Stimulated activated CD8-positive, alpha-beta memory T cell treated with anti-CD3 and anti-CD28 coated beads, Interleukin-12 subunit alpha, Interleukin-12 subunit beta, amount 100 ng/mL, for 1 hour (primary cell): ENCODE results near the gene FKBP6.
"Not testable (repeated sequence)": the region's sequence is repeated elsewhere in the genome, so short reads cannot be mapped to it uniquely, and the experiment has no call there.

ENCODE experiments used
- DNase-seq: peaks from one replicate; pipeline ENCODE4 v3.0.0-alpha.2; 2020; ENCODE audit warnings: low read depth

Gene FKBP6, protein sequence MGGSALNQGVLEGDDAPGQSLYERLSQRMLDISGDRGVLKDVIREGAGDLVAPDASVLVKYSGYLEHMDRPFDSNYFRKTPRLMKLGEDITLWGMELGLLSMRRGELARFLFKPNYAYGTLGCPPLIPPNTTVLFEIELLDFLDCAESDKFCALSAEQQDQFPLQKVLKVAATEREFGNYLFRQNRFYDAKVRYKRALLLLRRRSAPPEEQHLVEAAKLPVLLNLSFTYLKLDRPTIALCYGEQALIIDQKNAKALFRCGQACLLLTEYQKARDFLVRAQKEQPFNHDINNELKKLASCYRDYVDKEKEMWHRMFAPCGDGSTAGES

DNA sequence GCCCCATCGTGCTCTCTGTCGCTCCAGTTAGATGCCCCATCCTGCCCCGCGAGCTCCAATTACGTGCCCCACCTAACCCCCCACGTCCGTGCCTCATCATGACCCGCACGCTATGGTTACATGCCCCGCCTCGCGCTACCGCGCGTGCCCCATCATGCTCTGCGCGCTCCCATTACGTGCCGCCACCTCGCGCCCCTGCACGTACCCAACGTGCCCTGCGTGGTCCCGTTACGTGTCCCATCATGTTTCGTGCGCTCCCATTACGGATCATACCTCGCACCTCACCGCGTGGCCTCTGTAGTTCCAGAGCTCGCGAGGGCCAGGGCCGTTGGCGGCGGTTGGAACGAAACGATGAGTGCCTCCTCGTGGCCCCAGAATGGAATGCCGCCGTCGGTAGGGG, at the start of gene FKBP6, which contains the start of gene TRIM50:
TSS of gene FKBP6 (plus strand) at position 240 of the 400 bp plus-strand sequence. CDS start 268 bp downstream, outside the sequence.
TSS of gene TRIM50 (minus strand) at position 161 of the 400 bp plus-strand sequence. CDS start 3,295 bp downstream, outside the sequence.
- not testable (repeated sequence) for DNase-seq

DNA sequence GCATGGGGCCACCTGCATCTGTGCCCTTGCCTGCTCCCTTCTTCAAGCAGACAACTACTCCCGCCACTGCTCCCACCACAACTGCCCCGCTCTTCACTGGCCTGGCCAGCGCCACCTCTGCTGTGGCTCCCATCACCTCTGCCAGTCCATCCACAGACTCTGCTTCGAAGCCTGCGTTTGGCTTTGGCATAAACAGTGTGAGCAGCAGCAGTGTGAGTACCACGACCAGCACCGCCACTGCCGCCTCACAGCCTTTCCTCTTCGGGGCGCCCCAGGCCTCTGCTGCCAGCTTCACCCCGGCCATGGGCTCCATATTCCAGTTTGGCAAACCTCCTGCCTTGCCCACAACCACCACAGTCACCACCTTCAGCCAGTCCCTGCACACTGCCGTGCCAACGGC, 30.7 kb upstream of the FKBP6 start:
- not testable (repeated sequence) for DNase-seq

DNA sequence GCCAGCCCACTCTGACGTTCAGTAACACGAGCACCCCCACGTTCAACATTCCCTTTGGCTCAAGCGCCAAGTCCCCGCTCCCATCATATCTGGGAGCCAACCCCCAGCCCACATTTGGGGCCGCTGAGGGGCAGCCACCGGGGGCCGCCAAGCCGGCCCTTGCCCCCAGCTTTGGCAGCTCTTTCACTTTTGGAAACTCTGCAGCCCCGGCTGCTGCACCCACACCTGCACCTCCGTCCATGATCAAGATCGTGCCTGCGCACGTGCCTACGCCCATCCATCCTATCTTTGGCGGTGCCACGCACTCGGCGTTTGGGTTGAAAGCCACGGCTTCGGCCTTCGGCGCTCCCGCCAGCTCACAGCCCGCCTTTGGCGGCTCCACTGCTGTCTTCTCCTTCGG, 30.3 kb upstream of the FKBP6 start:
- DNase-seq: not testable (repeated sequence)

DNA sequence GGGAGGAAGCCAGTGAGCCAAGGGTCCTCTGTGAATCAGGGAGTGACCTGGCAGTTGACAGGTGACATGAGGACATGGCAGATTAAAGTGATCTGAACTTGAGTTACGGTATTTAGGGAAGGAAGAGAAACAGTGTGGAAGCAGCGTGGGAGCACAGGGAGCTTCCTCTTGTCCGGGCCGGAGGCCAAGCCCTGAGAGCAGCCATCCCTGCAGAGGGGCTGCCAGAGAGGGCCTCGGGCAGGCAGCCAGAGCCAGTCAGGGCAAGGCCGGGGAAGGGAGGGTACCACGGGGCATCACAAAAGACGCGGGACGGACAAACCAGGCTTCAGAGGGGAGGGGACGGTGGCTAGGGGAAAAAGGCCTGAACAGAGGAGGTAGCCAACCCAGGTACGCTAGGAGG, 28.1 kb upstream of the FKBP6 start:
- DNase-seq: not testable (repeated sequence)

DNA sequence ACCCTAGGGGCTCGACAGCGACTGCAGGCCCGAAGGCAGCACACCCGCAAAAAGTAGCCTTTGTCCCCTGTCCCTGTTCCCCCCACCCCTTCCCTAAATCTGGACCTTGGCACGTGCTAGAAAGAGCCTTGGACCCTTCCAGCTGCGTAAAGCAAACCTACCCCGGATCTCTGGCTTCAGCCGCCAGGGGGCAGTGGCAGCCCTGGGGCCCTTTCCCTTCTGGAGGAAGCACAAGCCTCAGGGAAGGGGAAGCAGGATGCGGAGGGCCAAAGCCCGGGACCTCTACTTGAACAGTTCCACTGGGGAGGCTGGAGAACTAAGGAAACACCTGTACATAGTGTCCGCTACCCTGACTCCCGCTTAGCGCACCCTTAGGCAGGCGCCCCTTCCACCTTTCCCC, 26.9 kb upstream of the FKBP6 start:
- DNase-seq: not testable (repeated sequence)

DNA sequence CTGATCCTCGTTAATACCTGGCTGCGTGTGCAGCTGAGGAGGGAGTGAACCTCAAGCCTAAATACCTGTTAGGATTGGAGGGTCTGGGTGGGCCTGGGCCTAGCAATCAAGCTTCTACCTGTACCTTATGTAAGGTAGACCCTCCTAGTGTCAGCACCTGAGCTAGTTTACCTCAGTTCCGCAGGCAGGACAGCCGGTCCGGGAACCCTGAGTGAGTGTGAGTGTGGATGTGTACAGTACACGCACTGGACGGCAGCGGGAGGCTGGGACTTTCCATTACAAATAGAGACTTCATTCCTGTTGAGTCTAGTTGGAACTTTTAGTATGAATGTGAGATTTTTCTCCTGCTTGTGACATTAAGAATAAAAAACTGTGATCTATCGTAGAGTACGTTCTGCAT, 25.1 kb upstream of the FKBP6 start:
- not testable (repeated sequence) for DNase-seq

DNA sequence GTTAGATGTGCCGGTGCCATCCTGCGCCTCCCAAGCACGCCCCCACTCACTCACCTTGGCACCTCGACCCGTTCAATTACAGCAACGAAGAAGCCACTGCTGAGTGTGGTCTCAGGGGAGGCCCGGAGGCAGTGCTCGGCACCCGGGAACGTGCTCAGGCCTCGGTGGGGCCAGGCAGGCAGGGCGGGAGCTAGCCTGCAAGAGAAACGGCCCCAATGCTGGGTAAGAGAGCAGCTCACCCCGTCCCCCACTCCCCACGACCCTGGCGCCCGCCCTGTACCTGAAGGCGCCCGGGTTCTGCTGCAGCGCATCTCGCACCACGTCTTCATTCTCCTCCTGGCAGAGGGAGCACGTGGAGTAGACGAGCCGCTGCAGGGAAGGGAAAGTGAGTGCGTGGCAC, 24.4 kb upstream of the FKBP6 start:
- DNase-seq: no peak

DNA sequence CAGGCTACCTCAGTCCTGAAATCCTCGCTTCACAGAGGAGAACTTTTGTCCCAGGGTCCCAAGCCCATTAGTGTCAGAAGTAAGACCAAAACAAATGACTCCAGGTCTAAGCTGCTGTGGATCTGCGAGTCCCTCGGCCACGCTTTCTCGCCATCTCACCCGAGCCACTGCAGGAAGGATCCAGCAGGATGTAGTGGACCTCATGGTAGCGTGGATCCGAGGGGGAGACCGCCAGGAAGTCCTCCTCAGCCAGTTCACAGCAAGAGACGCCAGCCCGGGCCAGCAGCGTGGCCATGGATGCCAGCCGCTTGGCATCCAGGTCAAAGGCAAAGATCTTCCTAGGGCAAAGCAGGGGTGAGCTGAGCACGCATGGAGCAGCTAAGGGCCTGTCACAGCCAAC, 23.9 kb upstream of the FKBP6 start:
- no peak for DNase-seq

DNA sequence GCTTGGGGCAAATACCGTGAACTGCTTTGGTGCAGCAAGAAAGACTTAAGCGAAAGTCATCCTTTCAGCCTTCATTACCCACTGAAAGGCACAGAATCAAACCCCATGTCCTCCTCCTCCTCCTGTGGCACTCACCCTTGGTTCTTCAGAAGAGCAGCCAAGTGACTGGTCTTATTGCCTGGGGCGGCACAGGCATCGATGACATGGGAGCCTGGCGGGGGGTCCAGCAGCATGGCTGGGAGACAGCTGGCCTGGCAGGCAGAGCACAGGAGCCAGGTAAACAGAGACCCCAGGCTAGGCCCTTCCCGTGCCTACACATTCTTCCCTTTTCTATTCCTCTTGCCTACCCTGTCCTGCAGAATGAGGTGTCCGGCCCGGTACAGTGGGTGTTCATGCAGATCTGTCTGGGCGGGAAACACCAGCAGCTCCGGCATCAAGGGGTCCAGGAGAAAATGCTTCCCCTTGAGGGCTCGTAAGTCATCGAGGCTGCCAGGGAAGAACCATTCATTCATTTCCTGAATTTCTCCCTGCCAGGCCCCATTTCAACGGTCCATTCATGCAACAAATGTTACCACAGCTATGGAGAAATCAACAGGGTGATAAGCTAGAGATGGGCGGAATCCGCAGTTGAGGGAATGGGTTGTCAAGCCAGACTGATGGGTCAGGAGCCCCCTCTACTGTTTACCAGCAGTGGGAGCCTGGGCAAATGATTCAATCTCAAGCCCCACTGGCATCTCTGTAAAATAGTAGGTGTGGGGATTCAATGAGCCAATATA, 23.2 kb upstream of the FKBP6 start:
- not testable (repeated sequence) for DNase-seq

DNA sequence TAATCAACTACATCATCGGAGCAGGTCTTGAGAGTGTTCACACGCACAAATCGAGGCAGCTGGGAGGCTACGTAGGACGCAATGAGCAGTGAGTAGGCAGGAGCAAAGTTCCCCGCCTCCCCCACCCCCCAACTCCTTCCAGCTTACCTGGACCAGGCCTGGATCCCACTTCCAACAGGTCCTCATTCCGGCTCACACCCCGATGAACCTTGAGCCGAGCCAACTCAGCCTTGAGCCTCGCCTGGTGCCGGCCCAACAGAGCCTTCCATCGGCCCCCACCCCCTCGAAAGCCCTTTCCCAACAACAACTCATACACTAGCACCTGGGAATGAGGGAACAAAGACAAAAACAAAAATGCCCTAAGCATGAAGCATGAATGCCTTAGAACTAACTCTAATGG, 20.5 kb upstream of the FKBP6 start:
- DNase-seq: no peak

DNA sequence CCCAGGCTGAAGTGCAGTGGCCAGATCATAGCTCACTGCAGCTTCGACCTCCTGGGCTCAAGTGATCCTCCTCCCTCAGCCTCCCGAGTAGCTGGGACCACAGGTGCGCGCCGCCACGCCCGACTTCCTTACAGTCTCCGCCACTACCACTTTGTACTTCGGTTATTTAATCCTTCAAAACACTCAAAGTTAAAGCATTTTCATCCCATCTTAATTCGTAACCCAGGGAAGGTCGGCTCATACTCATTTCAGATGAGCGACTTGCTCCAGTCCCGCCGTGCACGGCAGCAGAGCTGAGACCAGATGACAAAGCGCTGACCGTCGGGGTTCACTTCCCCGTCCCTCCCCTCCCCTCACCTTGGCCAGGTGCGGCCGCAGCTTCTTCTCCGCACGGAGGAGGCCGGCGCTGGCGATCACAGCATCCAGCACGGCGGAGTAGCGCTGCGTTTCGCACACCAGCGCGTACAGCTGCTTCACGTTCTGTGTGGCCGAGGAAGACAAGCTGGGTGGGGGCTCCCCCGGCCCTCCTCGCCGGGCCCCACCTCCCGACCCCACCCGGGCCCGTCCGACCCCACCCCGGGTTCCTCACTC, 19.8 kb upstream of the FKBP6 start:
- no peak for DNase-seq

DNA sequence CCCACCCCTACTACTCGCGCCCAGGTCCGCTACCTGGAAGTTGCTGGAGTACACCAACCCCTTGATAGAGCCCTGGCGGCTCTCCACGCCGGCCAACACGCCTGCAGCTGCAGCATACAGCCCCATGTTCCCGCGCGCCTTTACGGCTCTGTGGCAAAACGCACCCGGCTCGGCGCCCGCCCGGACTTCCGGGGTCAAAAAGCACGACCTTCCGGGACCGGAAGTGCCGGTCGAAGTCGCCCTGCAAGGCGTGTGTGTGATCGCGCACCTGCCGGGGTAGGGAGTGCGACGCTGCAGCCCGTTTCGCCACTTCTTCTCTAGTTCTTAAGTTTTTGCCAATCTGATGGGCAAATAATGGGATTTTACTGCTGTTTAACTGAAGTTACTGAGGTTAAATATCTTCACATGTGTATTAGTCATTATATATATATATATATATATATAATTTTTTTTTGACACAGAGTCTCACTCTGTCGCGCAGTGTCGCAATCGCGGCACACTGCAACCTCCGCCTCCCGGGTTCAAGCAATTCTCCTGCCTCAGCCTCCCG, 19.2 kb upstream of the FKBP6 start, which contains the start of gene NSUN5:
TSS of gene NSUN5 (minus strand) at position 162 of the 550 bp plus-strand sequence. CDS start at position 126, 36 bp downstream.
- peak; percentile 84 for DNase-seq

DNA sequence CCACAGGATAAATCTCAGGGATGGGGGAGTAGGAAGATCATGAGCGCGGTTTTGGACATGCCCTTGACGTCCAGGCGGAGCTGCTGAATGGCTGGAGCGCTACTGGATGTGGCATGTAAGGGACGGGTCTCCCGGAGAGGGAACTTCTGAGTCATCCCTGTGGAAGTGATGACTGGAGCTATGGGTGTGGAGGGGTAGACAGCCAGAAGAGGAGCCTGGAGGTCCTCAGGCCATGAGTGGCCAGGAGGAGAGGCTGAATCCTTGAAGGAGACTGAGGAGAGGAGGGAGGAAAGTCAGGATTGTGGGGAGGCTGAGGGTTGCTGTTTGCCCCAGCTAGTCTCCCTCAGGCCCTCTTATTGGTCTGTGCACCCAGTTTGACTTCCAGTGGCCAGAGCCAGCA, 16.5 kb upstream of the FKBP6 start:
- not testable (repeated sequence) for DNase-seq

DNA sequence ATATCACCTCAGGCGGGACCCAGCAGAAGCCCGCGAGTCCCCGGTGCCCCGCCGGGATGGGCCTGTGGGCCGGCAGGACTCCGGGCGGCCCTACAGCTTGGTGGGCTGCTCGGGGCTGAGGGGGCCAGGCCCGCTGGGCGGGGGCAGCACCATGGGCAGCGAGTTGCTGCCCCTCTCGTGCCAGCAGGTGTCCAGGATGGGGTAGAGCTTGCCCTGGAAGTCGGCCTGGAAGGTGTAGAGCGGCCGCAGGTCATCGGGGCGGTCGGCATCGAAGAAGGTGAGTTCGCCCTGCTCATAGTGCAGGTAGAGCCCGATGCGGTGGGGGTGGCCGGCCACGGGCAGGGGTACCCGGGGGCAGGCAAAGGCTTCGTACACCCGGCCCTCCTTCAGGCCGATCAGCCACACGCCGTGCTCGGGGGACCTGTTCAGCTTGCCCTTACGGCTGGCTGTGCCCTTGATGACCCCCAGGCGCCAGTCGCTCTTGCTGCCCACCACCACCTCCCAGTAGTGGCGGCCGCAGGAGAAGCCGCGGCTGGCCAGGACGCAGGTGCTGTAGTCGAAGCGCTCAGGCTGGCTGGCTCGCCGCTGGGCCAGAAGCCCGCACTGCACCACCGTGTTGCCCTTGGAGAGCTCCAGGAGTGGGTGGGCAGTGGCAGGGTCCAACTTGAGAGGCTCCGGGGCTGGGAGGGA, 15.0 kb upstream of the FKBP6 start:
- no peak for DNase-seq

DNA sequence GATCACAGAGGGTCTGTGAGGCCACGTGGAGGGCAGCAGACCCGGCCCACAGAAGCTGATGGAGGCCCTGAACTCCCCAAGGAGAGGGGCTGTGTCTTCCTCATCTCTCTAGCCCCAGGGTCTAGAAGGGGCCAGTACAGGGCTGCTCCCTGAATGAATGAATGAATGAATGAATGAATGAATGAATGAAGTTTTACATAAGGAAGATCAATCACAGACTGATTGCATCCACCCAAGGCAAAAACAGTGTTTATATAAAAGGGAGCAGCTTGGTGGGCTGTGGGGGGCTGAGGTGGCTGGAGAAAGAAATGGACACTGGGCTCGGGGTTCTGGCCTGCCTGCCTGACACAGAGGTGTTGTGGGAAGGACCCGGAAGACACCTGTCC, 14.4 kb upstream of the FKBP6 start:
- no peak for DNase-seq

DNA sequence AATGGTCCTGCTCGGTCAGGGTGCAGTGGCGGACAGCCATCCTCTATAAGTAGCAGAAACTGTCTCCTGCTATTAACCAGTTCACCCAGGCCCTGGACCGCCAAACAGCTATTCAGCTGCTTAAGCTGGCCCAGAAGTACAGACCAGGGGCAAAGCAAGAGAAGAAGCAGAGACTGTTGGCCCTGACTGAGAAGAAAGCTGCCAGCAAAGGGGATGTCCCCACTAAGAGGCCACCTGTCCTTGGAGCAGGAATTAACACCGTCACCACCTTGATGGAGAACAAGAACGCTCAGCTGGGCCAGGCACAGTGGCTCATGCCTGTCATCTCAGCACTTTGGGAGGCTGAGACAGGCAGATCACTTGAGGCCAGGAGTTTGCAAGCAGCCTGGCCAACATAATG, 13.7 kb upstream of the FKBP6 start:
- no peak for DNase-seq

DNA sequence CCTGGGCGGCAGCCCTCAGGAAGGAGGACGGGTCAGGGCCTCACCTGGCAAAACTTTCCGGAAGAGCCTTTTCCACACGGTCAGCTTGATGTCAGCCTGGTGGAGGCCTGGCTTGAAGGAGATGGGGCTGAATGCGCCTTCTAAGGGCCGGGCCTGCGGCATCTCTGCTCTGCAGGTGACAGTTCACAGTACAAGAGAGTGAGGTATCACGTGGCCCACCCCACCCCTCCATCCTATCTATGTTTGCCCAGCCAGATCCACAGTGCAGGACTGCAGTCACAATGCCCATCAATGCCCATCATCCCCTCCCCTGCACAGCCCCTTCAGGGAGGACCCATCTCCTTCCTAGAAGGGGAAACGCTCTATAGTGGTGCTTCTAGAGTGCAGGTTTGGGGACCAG, 11.4 kb upstream of the FKBP6 start:
- no peak for DNase-seq

DNA sequence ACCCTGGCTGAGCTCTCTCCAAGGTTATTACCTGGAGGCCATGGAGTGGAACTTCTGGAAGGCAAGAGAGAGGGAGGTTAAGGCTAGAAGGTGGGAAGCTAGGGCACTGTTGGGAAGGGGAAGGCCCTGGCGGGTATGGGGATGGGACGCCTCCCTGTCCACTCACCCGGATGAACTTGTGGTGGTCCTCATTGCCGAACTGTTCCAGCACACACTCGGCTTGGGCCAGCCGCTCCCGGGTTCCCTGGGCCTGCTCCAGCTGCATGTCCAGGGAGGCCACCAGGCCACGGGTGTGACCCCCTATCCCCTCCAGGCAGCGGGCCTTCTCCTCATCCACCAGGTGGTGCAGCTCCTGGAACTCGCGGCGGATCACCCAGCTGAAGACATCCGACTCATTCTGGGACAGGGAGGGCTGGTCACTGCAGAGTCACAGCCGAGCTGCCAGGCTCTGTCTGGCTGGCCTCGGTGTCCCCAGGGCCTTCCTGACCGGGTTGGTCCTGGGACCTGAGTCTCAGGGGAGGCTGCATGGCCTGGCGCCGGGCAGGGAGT, 9.2 kb upstream of the FKBP6 start:
- DNase-seq: not testable (repeated sequence)

DNA sequence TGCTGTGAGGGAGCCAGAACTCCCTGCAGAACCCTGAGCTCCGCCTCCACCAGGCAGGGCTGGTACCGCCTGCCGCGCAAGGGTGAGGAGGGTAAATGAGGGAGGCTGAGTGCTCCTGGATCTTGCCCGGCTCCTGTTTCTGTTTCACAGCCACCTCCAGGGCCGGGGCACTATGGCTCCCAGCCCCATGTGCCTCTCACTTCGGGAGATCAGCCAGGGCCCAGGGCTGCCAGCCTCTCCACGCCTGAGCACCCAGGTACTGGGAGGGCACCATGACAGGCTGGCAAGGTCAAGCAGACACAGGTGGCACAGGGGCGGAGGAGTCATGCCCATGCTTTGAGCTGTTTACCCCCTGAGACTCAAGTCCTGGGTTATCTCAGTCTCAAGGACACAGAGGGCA, 8.4 kb upstream of the FKBP6 start:
- not testable (repeated sequence) for DNase-seq

DNA sequence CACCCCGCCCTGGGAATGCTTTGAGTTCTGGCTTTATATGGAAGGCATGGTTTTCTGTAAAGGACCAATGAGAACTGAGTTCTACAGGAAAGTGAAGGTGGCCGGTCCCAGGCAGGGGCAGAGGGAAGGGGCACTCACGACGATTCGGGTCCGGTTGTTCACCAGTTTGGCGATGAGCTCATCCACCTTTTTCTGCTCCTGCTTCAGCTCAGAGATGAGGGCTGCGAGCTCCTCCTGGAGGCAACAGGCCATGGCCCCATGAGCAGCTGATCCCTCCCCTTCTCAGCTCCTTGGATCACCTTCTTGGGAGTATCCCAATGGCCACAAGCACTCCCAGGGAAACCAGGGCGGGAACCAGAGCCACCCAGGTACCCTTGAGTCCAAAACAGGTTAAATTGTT, 8.0 kb upstream of the FKBP6 start:
- not testable (repeated sequence) for DNase-seq

DNA sequence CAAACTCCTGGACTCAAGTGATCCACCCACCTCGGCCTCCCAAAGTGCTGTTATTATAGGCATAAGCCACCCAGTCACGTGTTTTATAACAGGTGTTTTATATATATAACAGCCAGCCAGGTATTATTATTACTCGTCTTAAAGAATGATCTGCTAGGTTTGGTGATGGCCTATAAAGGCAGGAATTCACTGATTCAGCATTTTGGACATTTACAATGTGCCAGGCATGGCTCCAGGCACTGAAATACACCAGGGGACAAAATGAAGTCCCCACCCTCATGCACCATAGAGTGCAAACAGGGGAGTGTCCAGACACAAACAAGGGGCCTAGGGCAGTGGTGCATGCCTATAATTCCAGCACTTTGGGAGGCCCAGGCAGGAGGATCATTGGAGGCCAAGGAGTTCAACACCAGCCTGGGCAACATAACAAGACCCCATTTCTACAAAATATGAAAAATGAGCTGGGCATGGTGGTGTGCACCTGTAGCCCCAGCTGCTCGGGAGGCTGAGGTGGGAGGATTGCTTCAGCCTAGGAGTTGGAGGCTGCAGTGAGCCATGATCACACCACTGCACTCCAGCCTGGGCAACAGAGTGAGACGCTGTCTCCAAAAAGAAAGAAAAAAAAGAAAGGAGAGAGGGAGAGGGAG, 4.4 kb upstream of the FKBP6 start:
- DNase-seq: not testable (repeated sequence)
